Measurements from ENCODE around the gene TAX1BP1. TPM values are rescaled to one million over a fixed set of nuclear protein-coding genes. Genes with fewer than 3 reads are reported as not detected.

The TAX1BP1 gene
- polyA plus RNA-seq, 1 donor from 2014 or later, result 115 TPM

DNA sequence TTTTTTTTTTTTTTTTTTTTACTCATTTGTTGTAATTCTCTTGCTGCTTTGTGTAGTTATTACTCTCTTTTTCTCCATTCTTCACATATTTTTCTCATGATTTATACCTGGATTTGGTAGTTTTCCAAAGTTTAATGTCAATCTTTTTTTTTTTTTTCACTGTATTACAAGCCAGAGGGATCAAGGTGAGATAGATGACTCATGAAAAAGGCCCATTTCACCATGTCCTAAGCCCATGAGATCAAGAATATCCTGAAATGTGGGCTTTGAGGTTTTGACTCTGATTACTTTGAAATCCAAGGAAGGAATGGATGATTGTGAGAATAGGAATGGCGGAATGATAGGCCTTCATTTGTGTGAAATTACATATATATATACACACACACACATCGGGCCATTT, 31.1 kb downstream of the TAX1BP1 start:
- Histone ChIP-seq H3K9me2 (ENCODE audit: insufficient read depth, low read length) (no peaks in the 10 kb centered on the region), H3F3A (ENCODE audit: insufficient read depth, low read length, poor library complexity, severe bottlenecking) (no peaks in the 10 kb centered on the region), H3K27me3 (ENCODE audit: insufficient read depth, low read depth, low read length) (no peaks in the 10 kb centered on the region), H3K9ac (ENCODE audit: low read length) (no peak overlapping the region), H3K79me2 (replicated peaks; ENCODE audit: insufficient read depth, low read length) (no peaks in the 10 kb centered on the region), H3K36me3 (ENCODE audit: insufficient read depth, low read length) (no peaks in the 10 kb centered on the region), H2AFZ (ENCODE audit: low read depth, low read length) (no peak overlapping the region), H3K27ac (ENCODE audit: low read length) (no peak overlapping the region), H3K4me3 (ENCODE audit: low read length) (no peak overlapping the region), H3K4me2 (ENCODE audit: low read length) (no peak overlapping the region), H4K20me1 (ENCODE audit: insufficient read depth) (no peaks in the 10 kb centered on the region), H3K9me3 (ENCODE audit: low read length) (no peaks in the 10 kb centered on the region)
- TF ChIP-seq SMC3 (conservative IDR thresholded peaks at IDR 0.05; ENCODE audit: poor library complexity) (no peak), EZH2 (IDR thresholded peaks at IDR 0.05; ENCODE audit: borderline replicate concordance, insufficient read depth, low read length, poor library complexity, severe bottlenecking) (no peak), RAD21 (conservative IDR thresholded peaks at IDR 0.05) (no peak), TAF1 (IDR thresholded peaks at IDR 0.05; ENCODE audit: low read depth) (no peak), POLR2AphosphoS5 (IDR thresholded peaks at IDR 0.05) (no peak), MXI1 (conservative IDR thresholded peaks at IDR 0.05; ENCODE audit: poor library complexity, severe bottlenecking) (no peak), EP300 (conservative IDR thresholded peaks at IDR 0.05; ENCODE audit: poor library complexity, severe bottlenecking) (no peak)
- TF ChIP-seq, protein P1, sequence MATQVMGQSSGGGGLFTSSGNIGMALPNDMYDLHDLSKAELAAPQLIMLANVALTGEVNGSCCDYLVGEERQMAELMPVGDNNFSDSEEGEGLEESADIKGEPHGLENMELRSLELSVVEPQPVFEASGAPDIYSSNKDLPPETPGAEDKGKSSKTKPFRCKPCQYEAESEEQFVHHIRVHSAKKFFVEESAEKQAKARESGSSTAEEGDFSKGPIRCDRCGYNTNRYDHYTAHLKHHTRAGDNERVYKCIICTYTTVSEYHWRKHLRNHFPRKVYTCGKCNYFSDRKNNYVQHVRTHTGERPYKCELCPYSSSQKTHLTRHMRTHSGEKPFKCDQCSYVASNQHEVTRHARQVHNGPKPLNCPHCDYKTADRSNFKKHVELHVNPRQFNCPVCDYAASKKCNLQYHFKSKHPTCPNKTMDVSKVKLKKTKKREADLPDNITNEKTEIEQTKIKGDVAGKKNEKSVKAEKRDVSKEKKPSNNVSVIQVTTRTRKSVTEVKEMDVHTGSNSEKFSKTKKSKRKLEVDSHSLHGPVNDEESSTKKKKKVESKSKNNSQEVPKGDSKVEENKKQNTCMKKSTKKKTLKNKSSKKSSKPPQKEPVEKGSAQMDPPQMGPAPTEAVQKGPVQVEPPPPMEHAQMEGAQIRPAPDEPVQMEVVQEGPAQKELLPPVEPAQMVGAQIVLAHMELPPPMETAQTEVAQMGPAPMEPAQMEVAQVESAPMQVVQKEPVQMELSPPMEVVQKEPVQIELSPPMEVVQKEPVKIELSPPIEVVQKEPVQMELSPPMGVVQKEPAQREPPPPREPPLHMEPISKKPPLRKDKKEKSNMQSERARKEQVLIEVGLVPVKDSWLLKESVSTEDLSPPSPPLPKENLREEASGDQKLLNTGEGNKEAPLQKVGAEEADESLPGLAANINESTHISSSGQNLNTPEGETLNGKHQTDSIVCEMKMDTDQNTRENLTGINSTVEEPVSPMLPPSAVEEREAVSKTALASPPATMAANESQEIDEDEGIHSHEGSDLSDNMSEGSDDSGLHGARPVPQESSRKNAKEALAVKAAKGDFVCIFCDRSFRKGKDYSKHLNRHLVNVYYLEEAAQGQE (IDR thresholded peaks at IDR 0.05; ENCODE audit: borderline replicate concordance), result no peak
- TF ChIP-seq, protein P2, sequence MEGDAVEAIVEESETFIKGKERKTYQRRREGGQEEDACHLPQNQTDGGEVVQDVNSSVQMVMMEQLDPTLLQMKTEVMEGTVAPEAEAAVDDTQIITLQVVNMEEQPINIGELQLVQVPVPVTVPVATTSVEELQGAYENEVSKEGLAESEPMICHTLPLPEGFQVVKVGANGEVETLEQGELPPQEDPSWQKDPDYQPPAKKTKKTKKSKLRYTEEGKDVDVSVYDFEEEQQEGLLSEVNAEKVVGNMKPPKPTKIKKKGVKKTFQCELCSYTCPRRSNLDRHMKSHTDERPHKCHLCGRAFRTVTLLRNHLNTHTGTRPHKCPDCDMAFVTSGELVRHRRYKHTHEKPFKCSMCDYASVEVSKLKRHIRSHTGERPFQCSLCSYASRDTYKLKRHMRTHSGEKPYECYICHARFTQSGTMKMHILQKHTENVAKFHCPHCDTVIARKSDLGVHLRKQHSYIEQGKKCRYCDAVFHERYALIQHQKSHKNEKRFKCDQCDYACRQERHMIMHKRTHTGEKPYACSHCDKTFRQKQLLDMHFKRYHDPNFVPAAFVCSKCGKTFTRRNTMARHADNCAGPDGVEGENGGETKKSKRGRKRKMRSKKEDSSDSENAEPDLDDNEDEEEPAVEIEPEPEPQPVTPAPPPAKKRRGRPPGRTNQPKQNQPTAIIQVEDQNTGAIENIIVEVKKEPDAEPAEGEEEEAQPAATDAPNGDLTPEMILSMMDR (IDR thresholded peaks at IDR 0.05; ENCODE audit: poor library complexity, severe bottlenecking), result no peak

DNA sequence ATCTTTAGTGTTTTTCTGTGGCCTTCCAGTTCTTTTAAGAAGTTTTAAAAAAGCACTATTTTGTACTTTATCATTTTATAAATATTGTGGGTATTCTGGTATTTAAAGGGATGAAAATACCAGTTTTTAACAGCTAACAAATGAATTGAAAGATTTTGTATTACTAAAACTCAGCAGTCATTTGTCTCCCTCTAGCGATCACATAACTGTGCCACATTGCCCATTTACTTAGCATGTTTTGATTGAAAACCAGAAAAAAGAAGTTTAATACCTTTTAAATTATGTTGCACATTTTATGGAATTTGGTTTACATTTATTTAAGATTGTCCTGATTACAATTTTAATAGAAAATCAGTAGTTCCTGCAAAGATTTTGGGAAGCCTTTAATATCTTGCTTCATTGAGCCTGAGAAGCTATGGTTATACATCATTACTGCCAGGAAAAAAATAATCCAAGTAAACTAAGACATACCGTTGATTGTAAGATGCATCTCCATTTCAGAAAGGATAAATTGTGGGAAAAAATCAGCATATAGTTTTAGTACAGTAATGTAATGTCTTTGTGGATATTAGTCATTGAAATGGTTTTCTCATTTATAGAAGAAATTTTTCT, 34.9 kb downstream of the TAX1BP1 start:
- H2AFZ ChIP-seq (ENCODE audit: low read depth, low read length), result no peak overlapping the region
- H3K79me2 ChIP-seq (replicated peaks; ENCODE audit: insufficient read depth, low read length), result no peaks in the 10 kb centered on the region
- H3K36me3 ChIP-seq (ENCODE audit: insufficient read depth, low read length), result peaks cover 5% of the 10 kb centered on the region
- H3K4me3 ChIP-seq (ENCODE audit: low read length), result no peak overlapping the region
- H3K9me3 ChIP-seq (ENCODE audit: low read length), result no peaks in the 10 kb centered on the region
- H3K9me2 ChIP-seq (ENCODE audit: insufficient read depth, low read length), result no peaks in the 10 kb centered on the region
- H3K27ac ChIP-seq (ENCODE audit: low read length), result no peak overlapping the region
- no peaks in the 10 kb centered on the region for H4K20me1 ChIP-seq (ENCODE audit: insufficient read depth)
- H3K27me3 ChIP-seq (ENCODE audit: insufficient read depth, low read depth, low read length), result no peaks in the 10 kb centered on the region
- H3K4me2 ChIP-seq (ENCODE audit: low read length), result no peak overlapping the region
- TF ChIP-seq, protein P1 (IDR thresholded peaks at IDR 0.05; ENCODE audit: borderline replicate concordance), result no peak
- TF ChIP-seq SMC3 (conservative IDR thresholded peaks at IDR 0.05; ENCODE audit: poor library complexity) (peak; percentile 67), TAF1 (IDR thresholded peaks at IDR 0.05; ENCODE audit: low read depth) (no peak), RAD21 (conservative IDR thresholded peaks at IDR 0.05) (peak; percentile 74), POLR2AphosphoS5 (IDR thresholded peaks at IDR 0.05) (no peak)
- TF ChIP-seq, protein P2 (IDR thresholded peaks at IDR 0.05; ENCODE audit: poor library complexity, severe bottlenecking), result peak; percentile 67
- H3F3A ChIP-seq (ENCODE audit: insufficient read depth, low read length, poor library complexity, severe bottlenecking), result no peaks in the 10 kb centered on the region
- no peak overlapping the region for H3K9ac ChIP-seq (ENCODE audit: low read length)
